Endothelial cell of umbilical vein (primary cell): ENCODE results near the gene TGFBR3. TPM values are rescaled to one million over a fixed set of nuclear protein-coding genes. Genes with fewer than 3 reads are reported as not detected.

Experiments used
- BruUV-seq: library from RNA; stranded (reverse); fragments of 400-500 nt; replicated peaks from 2 replicates; lab custom pipeline; 2021; lab: Mats Ljungman, UMichigan
- CTCF ChIA-PET: fragments of 300-600, 350-600 bp; sonication (Branson Sonifier 250); formaldehyde crosslinking; loops from one replicate; lab custom pipeline; 2021; ENCODE audit warnings: antibody characterized with exemption, inconsistent platforms; lab: Charles Lee
- POLR2A ChIA-PET: fragments of 300-600, 350-600 bp; sonication (Branson Sonifier 250); formaldehyde crosslinking; loops from one replicate; lab custom pipeline; 2021; ENCODE audit warnings: antibody characterized with exemption, inconsistent platforms; lab: Charles Lee
- DNase-seq: peaks from one replicate; pipeline ENCODE4 v3.0.0-alpha.2; 2011; ENCODE audit warnings: low read depth, low spot score
- FAIRE-seq: peaks from 2 replicates; lab custom pipeline; 2011; peaks lifted over from hg19 to GRCh38; lab: Jason Lieb, UNC
- H2AFZ ChIP-seq: 2 replicates; pipeline ENCODE4 v1.6.0; 2012; ENCODE audit warnings: low read depth, low read length, control low read depth, inconsistent platforms
- H3K27ac ChIP-seq: 2 replicates; pipeline ENCODE4 v1.5.1; 2011; ENCODE audit warnings: low read depth, mild to moderate bottlenecking, control low read depth, low read length, moderate library complexity; ENCODE audit not compliant: insufficient read depth
- H3K27me3 ChIP-seq, 2 experiments: 2 replicates each; pipeline versions ENCODE4 v1.6.0 to v1.6.1; 2011; ENCODE audit warnings: low read length in 2 of 2, mixed read lengths in 1 of 2; ENCODE audit not compliant: control insufficient read depth in 2 of 2, insufficient read depth in 2 of 2
- H3K36me3 ChIP-seq, 2 experiments: 2 replicates in 1 of 2; 3 replicates in 1 of 2; pipeline ENCODE4 v1.5.1; 2011; ENCODE audit warnings: low read length in 2 of 2, mild to moderate bottlenecking in 1 of 2, moderate library complexity in 1 of 2; ENCODE audit not compliant: control insufficient read depth in 2 of 2, insufficient read depth in 2 of 2; ENCODE audit errors: extremely low read depth in 1 of 2
- H3K4me1 ChIP-seq: 3 replicates; pipeline ENCODE4 v1.5.1; 2011; ENCODE audit warnings: mild to moderate bottlenecking, low read length; ENCODE audit not compliant: control insufficient read depth, insufficient read depth; ENCODE audit errors: extremely low read depth
- H3K4me2 ChIP-seq: 2 replicates; pipeline ENCODE4 v1.6.1; 2011; ENCODE audit warnings: low read length, control low read depth, mixed read lengths; ENCODE audit not compliant: insufficient read depth
- H3K4me3 ChIP-seq, 3 experiments: fragments of 200-600 bp in 1 of 3; sonication (generic), shearing (Covaris generic) in 1 of 3; replicated peaks in 1 of 3; 2 replicates each; pipeline ENCODE4 v1.5.1; 2011 to 2016; ENCODE audit warnings: control low read depth in 3 of 3, low read length in 3 of 3, mild to moderate bottlenecking in 2 of 3, inconsistent platforms in 1 of 3, low read depth in 1 of 3, moderate library complexity in 1 of 3; ENCODE audit not compliant: insufficient read depth in 1 of 3
- H3K79me2 ChIP-seq: 2 replicates; pipeline ENCODE4 v1.6.0; 2012; ENCODE audit warnings: low read length, inconsistent platforms; ENCODE audit not compliant: control insufficient read depth, insufficient read depth
- H3K9ac ChIP-seq: replicated peaks from 2 replicates; pipeline ENCODE3; 2011; ENCODE audit warnings: low read length, control low read depth; ENCODE audit not compliant: insufficient read depth; ENCODE audit errors: extremely low read depth
- H3K9me1 ChIP-seq: replicated peaks from 3 replicates; pipeline ENCODE4 v1.6.0; 2011; ENCODE audit warnings: mild to moderate bottlenecking, low read length; ENCODE audit not compliant: control insufficient read depth, insufficient read depth; ENCODE audit errors: extremely low read depth
- H3K9me3 ChIP-seq: replicated peaks from 2 replicates; pipeline ENCODE4 v1.5.1; 2012; ENCODE audit warnings: low read length, inconsistent platforms; ENCODE audit not compliant: control insufficient read depth, insufficient read depth
- H4K20me1 ChIP-seq: replicated peaks from 2 replicates; pipeline ENCODE3; 2011; ENCODE audit warnings: mild to moderate bottlenecking, low read length; ENCODE audit not compliant: control insufficient read depth, insufficient read depth; ENCODE audit errors: extremely low read depth
- CTCF ChIP-seq, 2 donors: IDR thresholded peaks; 1 replicate in 1 of 2; 2 replicates in 1 of 2; pipeline ENCODE4 v1.5.1; 2011; ENCODE audit warnings: low read length in 2 of 2, mild to moderate bottlenecking in 2 of 2, moderate library complexity in 2 of 2, control low read depth in 1 of 2, inconsistent platforms in 1 of 2, low read depth in 1 of 2; ENCODE audit not compliant: insufficient read depth in 1 of 2; ENCODE audit errors: extremely low read depth in 1 of 2
- EZH2 ChIP-seq: IDR thresholded peaks from 2 replicates; pipeline ENCODE4 v1.6.1; 2012; ENCODE audit warnings: borderline replicate concordance, low read depth, mild to moderate bottlenecking, moderate library complexity, low read length, inconsistent platforms; ENCODE audit not compliant: severe bottlenecking
- FOS ChIP-seq: IDR thresholded peaks from 2 replicates; pipeline ENCODE4 v1.6.1; 2011; ENCODE audit warnings: mild to moderate bottlenecking, low read length, moderate library complexity, borderline replicate concordance; ENCODE audit not compliant: insufficient read depth
- GATA2 ChIP-seq: IDR thresholded peaks from 2 replicates; pipeline ENCODE4 v1.7.0; 2011; ENCODE audit warnings: low read depth, mild to moderate bottlenecking, moderate library complexity, mixed read lengths, low read length; ENCODE audit not compliant: insufficient read length, insufficient read depth
- JUN ChIP-seq: IDR thresholded peaks from 2 replicates; pipeline ENCODE4 v1.6.1; 2011; ENCODE audit warnings: borderline replicate concordance, low read depth; ENCODE audit not compliant: insufficient read length, insufficient read depth
- MAX ChIP-seq: IDR thresholded peaks from 2 replicates; pipeline ENCODE4 v1.6.1; 2011; ENCODE audit not compliant: insufficient read depth, insufficient read length
- MYC ChIP-seq: IDR thresholded peaks from one replicate; pipeline ENCODE4 v1.6.1; 2011; ENCODE audit warnings: mild to moderate bottlenecking, low read depth, low read length
- POLR2A ChIP-seq: IDR thresholded peaks from 2 replicates; pipeline ENCODE4 v1.6.1; 2012; ENCODE audit warnings: low read depth, mild to moderate bottlenecking, control low read depth, low read length
- POLR2AphosphoS5 ChIP-seq: IDR thresholded peaks from 2 replicates; pipeline ENCODE4 v1.6.1; 2012; ENCODE audit warnings: low read depth, mild to moderate bottlenecking, control low read depth, low read length, moderate library complexity; ENCODE audit not compliant: insufficient read depth
- dilution Hi-C: fragments of 300-500 bp; cut with MboI; formaldehyde crosslinking; loops from one replicate; pipeline ENCODE4 v1.15.0; 2019; ENCODE audit warnings: low sequenced_read_pairs; ENCODE audit not compliant: extremely low pct_ligation_motif_present
- intact Hi-C: fragments of 100-400 bp; cut with micrococcal nuclease; formaldehyde crosslinking; loops from one replicate; pipeline ENCODE4 v1.10.0; 2022
- polyA plus RNA-seq, 4 experiments: library from polyadenylated mRNA; depleted of rRNA in 3 of 4; stranded (reverse) in 3 of 4; unstranded in 1 of 4; fragments of >200 nt; gene quantifications; 2 replicates each; pipeline versions ENCODE4 v1.2.1 to v1.2.3, GENCODE V29; 2011 to 2012; ENCODE audit warnings: missing spikeins in 1 of 4
- total RNA-seq: library from RNA; stranded (reverse); gene quantifications from 2 replicates; pipeline ENCODE4 v1.2.3, GENCODE V29; 2021

TGFBR3 gene
- total and polyA plus RNA-seq, 2 donors (not counting 3 experiments of a cell fraction or from before 2014, with no cell fraction given) = 8.0 to 13.4 TPM

GRCh38 chr1:91889717-91890459 is 3.9 kb upstream of the TGFBR3 start:
- DNase-seq = peak; percentile 44
- no peak overlapping the region for H3K9ac ChIP-seq
- ChIA-PET POLR2A (no interaction called here), CTCF (interaction anchor here (0.6 to 0.9 kb wide), 3 partner anchors 32 to 1885 kb away, joined by 3 to 4 read pairs (median 3); no protein-coding TSS in a partner anchor)
- no peaks in the 10 kb centered on the region for H3K79me2 ChIP-seq
- no peak overlapping the region for H2AFZ ChIP-seq
- no peak overlapping the region for H3K4me3 ChIP-seq
- peaks cover 14% of the 10 kb centered on the region for H3K4me1 ChIP-seq
- H3K9me3 ChIP-seq = no peaks in the 10 kb centered on the region
- H3K27ac ChIP-seq = no peak overlapping the region
- FAIRE-seq = peak; percentile 15
- no peaks in the 10 kb centered on the region for H3K27me3 ChIP-seq
- H3K4me2 ChIP-seq = no peak overlapping the region
- no peaks in the 10 kb centered on the region for H4K20me1 ChIP-seq
- dilution Hi-C loops (no loop called here), intact Hi-C loops (loop anchor here (5.0 kb wide), 3 partner anchors 83 to 253 kb away; no protein-coding TSS in a partner anchor)
- TF ChIP-seq POLR2A = no peak
- peak; percentile 42 for TF ChIP-seq FOS
- no peaks in the 10 kb centered on the region for H3K36me3 ChIP-seq
- H3K9me1 ChIP-seq = no peaks in the 10 kb centered on the region
- BruUV-seq = no TSS peak

- TF ChIP-seq POLR2A (no peak), MYC (no peak), MAX (no peak), CTCF (IDR thresholded peaks at IDR 0.05; ENCODE audit: extremely low read depth in 1 of 2, insufficient read depth in 1 of 2, low read depth in 1 of 2, low read length in 2 of 2) (no peak), JUN (no peak), FOS (no peak), POLR2AphosphoS5 (no peak), EZH2 (no peak), GATA2 (no peak)
- POLR2A ChIA-PET = no interaction called here
- Histone ChIP-seq H3K27ac (peak overlapping the region; percentile 71), H3K79me2 (no peaks in the 10 kb centered on the region), H3K9me1 (no peaks in the 10 kb centered on the region), H3K4me1 (peaks cover 14% of the 10 kb centered on the region), H3K4me2 (peak overlapping the region; percentile 91), H3K9ac (peak overlapping the region; percentile 66), H2AFZ (peak overlapping the region; percentile 89), H3K9me3 (no peaks in the 10 kb centered on the region), H3K4me3 (peak overlapping the region; percentile 66 to 96 (median 88)), H3K36me3 (no peaks in the 10 kb centered on the region), H4K20me1 (no peaks in the 10 kb centered on the region), H3K27me3 (no peaks in the 10 kb centered on the region)
- FAIRE-seq = no peak
- dilution Hi-C loops (no loop called here), intact Hi-C loops (loop anchor here (1.0 to 5.0 kb wide), 5 partner anchors 78 to 372 kb away; no protein-coding TSS in a partner anchor)
- no peak for DNase-seq
- no TSS peak for BruUV-seq
- CTCF ChIA-PET = interaction anchor here (0.5 to 4.9 kb wide), 22 partner anchors 13 to 406 kb away, joined by 3 to 86 read pairs (median 4); partner anchors contain the start of gene CDC7
These were observed 687 bp downstream of the TGFBR3 start for GRCh38 chr1:91885213-91885715.
